Neuronal stem cell (in vitro differentiated cells): ENCODE data around the gene CALML5.

ENCODE experiments used
- DNase-seq: peaks from one replicate; pipeline ENCODE4 v3.0.0-alpha.2; 2013; ENCODE audit warnings: low spot score
- H2AFZ ChIP-seq: one replicate; pipeline ENCODE4 v1.6.1; 2013; ENCODE audit warnings: mild to moderate bottlenecking, low read length, inconsistent platforms
- H2AK5ac ChIP-seq: 2 replicates; pipeline ENCODE4 v1.6.1; 2013; ENCODE audit warnings: low read depth, mild to moderate bottlenecking, inconsistent platforms, low read length, moderate library complexity, mixed read lengths
- H2BK120ac ChIP-seq: 2 replicates; pipeline ENCODE4 v1.6.1; 2013; ENCODE audit warnings: low read depth, mild to moderate bottlenecking, inconsistent platforms, low read length, moderate library complexity, mixed read lengths
- H2BK12ac ChIP-seq: one replicate; pipeline ENCODE4 v1.6.1; 2013; ENCODE audit warnings: low read length, inconsistent platforms
- H2BK15ac ChIP-seq: 2 replicates; pipeline ENCODE4 v1.6.1; 2013; ENCODE audit warnings: mild to moderate bottlenecking, low read length, inconsistent platforms, mixed read lengths
- H2BK5ac ChIP-seq: one replicate; pipeline ENCODE4 v1.6.1; 2013; ENCODE audit warnings: inconsistent platforms, mild to moderate bottlenecking, low read length, moderate library complexity
- H3K14ac ChIP-seq: one replicate; pipeline ENCODE4 v1.6.1; 2013; ENCODE audit warnings: low read length, inconsistent platforms
- H3K18ac ChIP-seq: 2 replicates; pipeline ENCODE4 v1.6.1; 2013; ENCODE audit warnings: low read length, inconsistent platforms
- H3K23ac ChIP-seq: 2 replicates; pipeline ENCODE4 v1.6.1; 2013; ENCODE audit warnings: low read depth, mild to moderate bottlenecking, mixed read lengths, low read length, inconsistent platforms; ENCODE audit not compliant: poor library complexity
- H3K27ac ChIP-seq: replicated peaks from 3 replicates; pipeline ENCODE4 v1.5.1; 2013; ENCODE audit warnings: low read length, inconsistent platforms
- H3K27me3 ChIP-seq, 3 experiments: 2 replicates each; pipeline ENCODE4 v1.6.1; 2013; ENCODE audit warnings: low read length in 3 of 3, mild to moderate bottlenecking in 2 of 3, inconsistent platforms in 1 of 3, low read depth in 1 of 3, mixed read lengths in 1 of 3, moderate library complexity in 1 of 3; ENCODE audit not compliant: control insufficient read depth in 3 of 3, insufficient read depth in 3 of 3
- H3K36me3 ChIP-seq, 2 donors: replicated peaks in 1 of 2; 2 replicates each; pipeline ENCODE4 v1.6.1; 2013; ENCODE audit warnings: low read length in 2 of 2; ENCODE audit not compliant: control insufficient read depth in 2 of 2, insufficient read depth in 2 of 2
- H3K4ac ChIP-seq: 2 replicates; pipeline ENCODE4 v1.6.1; 2013; ENCODE audit warnings: inconsistent platforms, mild to moderate bottlenecking, low read length, moderate library complexity
- H3K4me1 ChIP-seq, 2 donors: 1 replicate in 1 of 2; 2 replicates in 1 of 2; pipeline ENCODE4 v1.6.1; 2013; ENCODE audit warnings: low read length in 2 of 2, low read depth in 1 of 2; ENCODE audit not compliant: control insufficient read depth in 2 of 2, insufficient read depth in 1 of 2
- H3K4me2 ChIP-seq: one replicate; pipeline ENCODE4 v1.6.1; 2013; ENCODE audit warnings: mild to moderate bottlenecking, low read length, inconsistent platforms; ENCODE audit not compliant: insufficient read depth, poor library complexity, severe bottlenecking
- H3K4me3 ChIP-seq, 2 donors: 2 replicates each; pipeline ENCODE4 v1.5.1; 2013; ENCODE audit warnings: low read length in 2 of 2, mild to moderate bottlenecking in 2 of 2, inconsistent platforms in 1 of 2, moderate library complexity in 1 of 2
- H3K79me1 ChIP-seq: one replicate; pipeline ENCODE4 v1.6.1; 2013; ENCODE audit warnings: low read depth, mild to moderate bottlenecking, inconsistent platforms, low read length, moderate library complexity
- H3K9ac ChIP-seq: one replicate; pipeline ENCODE4 v1.6.1; 2013; ENCODE audit warnings: mild to moderate bottlenecking, low read depth, low read length, inconsistent platforms; ENCODE audit not compliant: poor library complexity
- H3K9me3 ChIP-seq, 2 donors: replicated peaks in 1 of 2; 2 replicates each; pipeline versions ENCODE3 to v1.6.1; 2013; ENCODE audit warnings: low read length in 2 of 2, mild to moderate bottlenecking in 2 of 2, inconsistent platforms in 1 of 2, low read depth in 1 of 2, mixed read lengths in 1 of 2, moderate library complexity in 1 of 2; ENCODE audit not compliant: control insufficient read depth in 2 of 2, insufficient read depth in 1 of 2
- H4K8ac ChIP-seq: one replicate; pipeline ENCODE4 v1.6.1; 2013; ENCODE audit warnings: low read depth, mild to moderate bottlenecking, inconsistent platforms, low read length, moderate library complexity
- H4K91ac ChIP-seq: one replicate; pipeline ENCODE4 v1.6.1; 2013; ENCODE audit warnings: low read length, low read depth, mild to moderate bottlenecking, inconsistent platforms; ENCODE audit not compliant: poor library complexity
- WGBS, 2 donors: extraction: QIAGEN DNeasy Blood & Tissue Kit; methylation state at CpG; one replicate each; pipeline ENCODE4 v1.1.7; 2013; ENCODE audit warnings: missing lambda C conversion rate in 2 of 2, mixed read lengths in 1 of 2; ENCODE audit not compliant: insufficient read length in 2 of 2, insufficient replicate concordance in 1 of 2; ENCODE audit errors: extremely low coverage in 2 of 2; 5-methylcytosine and 5-hydroxymethylcytosine counted together

CALML5 gene

GRCh38 chr10:5457741-5458140 is 41.6 kb downstream of the CALML5 start:
- H4K8ac ChIP-seq: no peak overlapping the region
- no peak overlapping the region for H3K4me3 ChIP-seq
- peaks cover 7 to 10% of the 10 kb centered on the region in 2 donors for H3K9me3 ChIP-seq
- DNase-seq: no peak
- no peak overlapping the region for H3K23ac ChIP-seq
- no peak overlapping the region for H2AFZ ChIP-seq
- H3K27me3 ChIP-seq: no peaks in the 10 kb centered on the region
- H3K27ac ChIP-seq: no peak overlapping the region
- H3K18ac ChIP-seq: no peak overlapping the region
- H3K4me2 ChIP-seq: no peak overlapping the region
- H2BK5ac ChIP-seq: no peak overlapping the region
- H3K36me3 ChIP-seq: peaks cover 41 to 89% of the 10 kb centered on the region in 2 donors
- H3K79me1 ChIP-seq: no peaks in the 10 kb centered on the region
- no peak overlapping the region for H3K14ac ChIP-seq
- H2BK120ac ChIP-seq: no peak overlapping the region
- H4K91ac ChIP-seq: no peak overlapping the region
- no peak overlapping the region for H2AK5ac ChIP-seq
- H3K4ac ChIP-seq: no peak overlapping the region
- H2BK12ac ChIP-seq: no peak overlapping the region
- H2BK15ac ChIP-seq: no peak overlapping the region
- H3K9ac ChIP-seq: no peak overlapping the region
- H3K4me1 ChIP-seq: no peaks in the 10 kb centered on the region
- WGBS, 2 donors: no CpG with 5 or more reads among the region's 3 CpGs

DNA sequence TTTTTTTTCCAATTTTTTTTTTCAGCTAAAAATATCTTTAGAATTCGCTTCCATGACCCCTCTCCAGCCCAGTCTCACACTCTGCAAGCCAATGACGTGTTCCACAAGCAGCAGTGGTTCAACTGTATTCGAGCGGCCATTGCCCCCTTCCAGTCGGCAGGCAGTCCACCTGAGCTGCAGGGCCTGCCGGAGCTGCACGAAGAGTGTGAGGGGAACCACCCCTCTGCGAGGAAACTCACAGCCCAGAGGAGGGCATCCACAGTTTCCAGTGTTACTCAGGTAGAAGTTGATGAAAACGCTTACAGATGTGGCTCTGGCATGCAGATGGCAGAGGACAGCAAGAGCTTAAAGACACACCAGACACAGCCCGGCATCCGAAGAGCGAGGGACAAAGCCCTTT is 42.8 kb downstream of the CALML5 start:
- H3K14ac ChIP-seq: no peak overlapping the region
- no peak overlapping the region for H3K4me2 ChIP-seq
- H3K4me1 ChIP-seq: no peaks in the 10 kb centered on the region
- no peak overlapping the region for H4K91ac ChIP-seq
- no peaks in the 10 kb centered on the region for H3K79me1 ChIP-seq
- peaks cover 7 to 10% of the 10 kb centered on the region in 2 donors for H3K9me3 ChIP-seq
- H2BK12ac ChIP-seq: no peak overlapping the region
- WGBS, 2 donors: no CpG with 5 or more reads among the region's 12 CpGs
- no peak overlapping the region for H2BK5ac ChIP-seq
- no peak overlapping the region for H2AFZ ChIP-seq
- no peak for DNase-seq
- no peak overlapping the region for H2AK5ac ChIP-seq
- H3K4me3 ChIP-seq: no peak overlapping the region
- no peak overlapping the region for H3K23ac ChIP-seq
- no peak overlapping the region for H4K8ac ChIP-seq
- H3K27me3 ChIP-seq: no peaks in the 10 kb centered on the region
- no peak overlapping the region for H3K18ac ChIP-seq
- H3K27ac ChIP-seq: no peak overlapping the region
- no peak overlapping the region for H3K9ac ChIP-seq
- H2BK15ac ChIP-seq: no peak overlapping the region
- no peak overlapping the region for H2BK120ac ChIP-seq
- no peak overlapping the region for H3K4ac ChIP-seq
- H3K36me3 ChIP-seq: peaks cover 44 to 100% of the 10 kb centered on the region in 2 donors

GRCh38 chr10:5453749-5454489 is 45.5 kb downstream of the CALML5 start:
- no peak overlapping the region for H3K18ac ChIP-seq
- no peaks in the 10 kb centered on the region for H3K79me1 ChIP-seq
- H3K9me3 ChIP-seq: no peaks in the 10 kb centered on the region
- no peak overlapping the region for H2BK5ac ChIP-seq
- peak overlapping the region; percentile 41 for H2BK12ac ChIP-seq
- H3K9ac ChIP-seq: no peak overlapping the region
- H2AK5ac ChIP-seq: no peak overlapping the region
- peaks cover 4 to 10% of the 10 kb centered on the region in 2 donors for H3K4me1 ChIP-seq
- H2BK15ac ChIP-seq: no peak overlapping the region
- no peak overlapping the region for H4K8ac ChIP-seq
- H4K91ac ChIP-seq: no peak overlapping the region
- no peak overlapping the region for H3K23ac ChIP-seq
- H2AFZ ChIP-seq: no peak overlapping the region
- no peaks in the 10 kb centered on the region for H3K27me3 ChIP-seq
- WGBS, 2 donors: no CpG with 5 or more reads among the region's 13 CpGs
- H3K27ac ChIP-seq: no peak overlapping the region
- DNase-seq: no peak
- no peak overlapping the region for H3K14ac ChIP-seq
- H3K4me3 ChIP-seq: no peak overlapping the region
- no peak overlapping the region for H3K4me2 ChIP-seq
- H3K36me3 ChIP-seq: peaks cover 30 to 80% of the 10 kb centered on the region in 2 donors
- no peak overlapping the region for H2BK120ac ChIP-seq
- H3K4ac ChIP-seq: no peak overlapping the region

- DNase-seq: no peak
- no peaks in the 10 kb centered on the region for H3K9me3 ChIP-seq
- H4K8ac ChIP-seq: no peak overlapping the region
- no peak overlapping the region for H3K4ac ChIP-seq
- no CpG with 5 or more reads among the region's 4 CpGs for WGBS, 2 donors
- H2AFZ ChIP-seq: no peak overlapping the region
- no peak overlapping the region for H4K91ac ChIP-seq
- H3K27me3 ChIP-seq: no peaks in the 10 kb centered on the region
- H3K23ac ChIP-seq: no peak overlapping the region
- no peak overlapping the region for H2BK15ac ChIP-seq
- peaks cover 9 to 23% of the 10 kb centered on the region in 2 donors for H3K4me1 ChIP-seq
- H3K27ac ChIP-seq: no peak overlapping the region
- no peak overlapping the region for H3K9ac ChIP-seq
- H3K36me3 ChIP-seq: peaks cover 20 to 49% of the 10 kb centered on the region in 2 donors
- no peak overlapping the region for H2AK5ac ChIP-seq
- H2BK12ac ChIP-seq: no peak overlapping the region
- H2BK5ac ChIP-seq: no peak overlapping the region
- no peak overlapping the region for H3K18ac ChIP-seq
- H3K14ac ChIP-seq: no peak overlapping the region
- no peak overlapping the region for H3K4me3 ChIP-seq
- H3K79me1 ChIP-seq: no peaks in the 10 kb centered on the region
- no peak overlapping the region for H2BK120ac ChIP-seq
- H3K4me2 ChIP-seq: no peak overlapping the region
Observed at GRCh38 chr10:5450605-5451384, 48.6 kb downstream of the CALML5 start.
